ENCODE results near the gene HHIPL2.

Gene HHIPL2

DNA sequence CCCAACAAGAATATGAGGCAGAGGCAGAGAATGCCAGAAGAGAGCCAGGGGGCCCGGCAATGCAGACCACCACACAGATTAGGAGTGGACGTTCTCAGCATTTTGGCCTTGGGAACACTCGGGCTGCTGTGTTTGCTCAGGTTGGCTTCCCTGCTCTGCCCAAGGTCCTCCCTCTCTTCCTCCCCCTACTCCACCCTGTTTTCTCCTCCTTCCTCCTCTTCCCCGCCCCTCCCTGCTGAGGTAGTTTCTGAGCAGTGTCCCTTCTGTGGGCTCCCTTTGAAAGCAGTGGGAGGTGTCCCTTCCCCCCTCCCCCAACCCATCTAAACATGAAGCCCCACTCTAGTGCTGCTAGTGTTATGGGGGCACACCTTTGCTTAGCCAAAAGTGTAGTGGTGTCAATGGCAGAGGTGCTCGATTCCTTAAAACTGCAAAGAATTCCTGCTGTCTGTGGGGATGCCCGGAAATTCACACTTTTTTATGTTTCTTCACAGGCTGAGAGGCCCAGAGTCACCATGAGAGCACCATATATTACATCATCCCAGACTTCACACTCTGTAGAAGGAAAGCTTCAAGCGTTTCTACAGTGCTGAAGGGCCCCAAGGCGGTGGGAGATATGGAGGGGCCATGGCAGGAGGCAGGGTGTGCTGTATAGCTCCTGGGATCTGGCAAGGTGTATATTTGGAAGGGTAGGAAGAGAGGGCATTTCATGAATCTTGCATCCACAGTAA lies at the start of gene HHIPL2:
TSS of gene HHIPL2 (minus strand) at position 161 of the 728 bp plus-strand sequence. CDS start at position 101, 60 bp downstream.
- no peak for DNase-seq

- no peak for DNase-seq
These were observed 48.8 kb upstream of the HHIPL2 start for GRCh38 chr1:222596696-222597095.

GRCh38 chr1:222594789-222595188 lies 46.9 kb upstream of the HHIPL2 start:
- DNase-seq = no peak

DNA sequence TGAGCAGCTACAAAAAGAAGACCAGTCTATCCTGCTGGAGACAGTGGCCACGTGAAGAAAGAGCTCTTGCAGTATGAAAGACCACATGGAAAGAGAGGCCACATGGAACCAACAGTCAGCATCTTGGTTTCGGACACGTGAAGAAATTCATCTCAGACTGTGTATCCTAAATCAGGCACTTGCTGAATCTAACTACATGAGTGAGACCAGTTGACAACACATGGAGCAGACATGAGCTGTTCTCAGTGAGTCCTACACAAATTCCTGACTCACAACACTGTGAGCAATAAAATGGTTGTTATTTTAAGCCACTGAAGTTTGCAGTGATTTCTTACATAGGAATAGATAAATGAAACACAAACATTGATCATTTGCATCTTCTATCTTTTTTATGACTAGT lies 44.3 kb upstream of the HHIPL2 start:
- DNase-seq = no peak

DNA sequence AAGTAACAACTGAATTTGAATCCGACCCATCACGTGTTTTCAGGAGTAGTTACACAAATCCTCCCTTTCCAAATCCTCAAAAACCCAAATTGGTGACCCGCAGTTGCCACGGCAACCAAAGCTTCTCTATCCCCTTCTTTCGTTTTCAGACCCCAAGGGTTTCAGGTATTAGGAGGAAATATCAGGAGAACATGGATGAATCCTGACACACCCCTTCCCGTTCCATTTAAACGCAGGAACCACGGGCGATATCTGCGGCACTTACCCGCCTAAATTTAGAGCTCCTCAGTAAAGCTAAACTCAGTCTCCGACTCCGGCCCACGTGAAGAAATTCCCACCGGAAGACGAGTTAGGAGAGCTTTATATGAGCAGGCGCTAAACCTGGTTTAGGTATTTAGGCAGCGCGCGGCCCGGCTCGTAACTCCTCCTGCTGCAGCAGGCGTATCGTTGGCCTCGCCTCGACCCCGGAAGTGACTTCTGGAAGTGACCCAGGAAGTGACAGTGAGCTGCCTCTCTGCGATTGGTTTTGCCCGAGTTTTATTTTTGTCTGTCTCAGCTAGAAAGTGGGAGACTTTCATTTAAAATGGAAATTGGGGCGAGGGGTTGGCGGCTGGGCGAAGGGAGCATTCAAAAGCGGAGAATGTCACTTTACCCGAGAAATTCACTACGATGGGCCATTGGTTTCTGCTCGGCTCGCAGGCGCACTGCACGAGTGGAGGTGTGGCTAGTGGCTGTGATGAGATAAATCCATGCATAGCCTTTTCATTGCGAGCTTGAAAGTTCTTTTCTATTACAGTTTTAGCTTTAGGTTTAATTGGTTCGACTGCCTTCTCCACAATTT lies 41.8 kb upstream of the HHIPL2 start, which contains the start of gene TAF1A:
TSS of gene TAF1A (minus strand) at position 472 of the 841 bp plus-strand sequence.
- DNase-seq = peak; percentile 94

GRCh38 chr1:222588135-222588534 lies 40.2 kb upstream of the HHIPL2 start:
- DNase-seq = no peak

DNA sequence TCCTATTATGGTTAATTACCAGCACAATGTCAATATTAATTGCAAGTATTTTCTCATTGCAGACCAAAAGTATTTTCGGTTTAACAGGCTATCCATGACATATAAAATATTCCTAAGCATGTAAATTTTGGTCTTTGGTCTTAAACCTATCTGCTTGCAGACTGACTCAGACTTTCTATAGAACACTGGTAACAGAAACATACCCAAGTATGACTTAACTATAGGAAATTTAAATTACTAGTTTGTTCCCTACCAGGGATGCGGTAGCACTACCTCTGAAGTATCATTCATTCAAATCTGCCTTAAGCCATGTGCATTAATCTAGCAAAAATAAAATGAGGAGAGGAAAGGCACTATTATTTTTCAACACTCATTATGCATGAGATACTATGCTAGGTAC lies 38.9 kb upstream of the HHIPL2 start:
- no peak for DNase-seq

DNA sequence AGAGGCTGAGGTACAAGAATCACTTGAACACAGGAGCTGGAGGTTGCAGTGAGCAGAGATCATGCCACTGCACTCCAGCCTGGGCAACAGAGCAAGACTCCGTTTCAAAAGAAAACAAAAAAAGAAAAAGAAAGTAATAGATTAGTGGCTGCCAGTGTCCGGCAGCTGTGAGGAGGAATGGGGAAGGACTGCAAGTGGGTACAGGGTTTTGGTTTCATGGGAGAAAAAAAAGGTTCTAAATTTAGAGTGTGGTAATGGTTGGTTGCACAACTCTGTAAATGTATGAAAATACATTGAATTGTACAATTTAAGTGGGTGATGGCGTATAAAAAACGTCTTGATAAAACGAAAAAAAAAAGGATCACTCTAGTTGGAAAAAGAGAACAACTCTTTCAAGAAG lies 35.2 kb upstream of the HHIPL2 start:
- no peak for DNase-seq

DNA sequence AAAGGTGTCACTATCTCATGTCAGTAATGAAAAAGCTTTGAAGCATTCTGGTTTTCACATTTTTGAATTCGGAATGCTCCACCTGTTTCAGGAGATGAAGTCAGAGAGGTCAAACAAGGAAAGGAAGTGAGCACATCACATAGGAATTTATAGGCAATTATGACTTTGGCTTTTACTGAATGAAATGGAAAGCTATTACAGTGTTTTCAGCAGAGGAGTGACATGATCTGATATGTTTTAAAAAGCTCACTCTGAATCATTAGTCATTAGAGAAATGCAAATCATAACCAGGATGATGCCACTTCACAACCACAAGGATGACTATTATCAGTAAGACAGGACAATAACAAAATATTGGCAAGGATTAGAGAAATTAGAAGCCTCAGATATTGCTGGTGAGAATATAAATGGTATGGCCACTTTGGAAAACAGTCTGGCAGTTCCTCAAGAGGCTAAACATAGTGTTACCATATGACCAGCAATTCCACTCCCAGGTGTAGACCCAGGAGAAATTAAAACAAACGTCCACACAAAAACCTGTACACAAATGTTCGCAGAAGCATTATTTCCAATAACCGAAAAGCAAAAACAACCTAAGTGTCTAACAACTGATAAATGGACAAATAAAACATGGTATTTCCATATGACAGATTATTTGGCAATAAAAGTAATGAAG lies 34.3 kb upstream of the HHIPL2 start:
- DNase-seq = no peak

- no peak for DNase-seq
These were observed 31.4 kb upstream of the HHIPL2 start for GRCh38 chr1:222579316-222579715.

GRCh38 chr1:222570837-222571236 lies 22.9 kb upstream of the HHIPL2 start:
- no peak for DNase-seq

- no peak for DNase-seq
These were observed 13.8 kb upstream of the HHIPL2 start for GRCh38 chr1:222561656-222562055.

- DNase-seq = no peak
These were observed 9.7 kb upstream of the HHIPL2 start for GRCh38 chr1:222557574-222557973.

- DNase-seq = no peak
These were observed 9.2 kb upstream of the HHIPL2 start for GRCh38 chr1:222557148-222557547.

DNA sequence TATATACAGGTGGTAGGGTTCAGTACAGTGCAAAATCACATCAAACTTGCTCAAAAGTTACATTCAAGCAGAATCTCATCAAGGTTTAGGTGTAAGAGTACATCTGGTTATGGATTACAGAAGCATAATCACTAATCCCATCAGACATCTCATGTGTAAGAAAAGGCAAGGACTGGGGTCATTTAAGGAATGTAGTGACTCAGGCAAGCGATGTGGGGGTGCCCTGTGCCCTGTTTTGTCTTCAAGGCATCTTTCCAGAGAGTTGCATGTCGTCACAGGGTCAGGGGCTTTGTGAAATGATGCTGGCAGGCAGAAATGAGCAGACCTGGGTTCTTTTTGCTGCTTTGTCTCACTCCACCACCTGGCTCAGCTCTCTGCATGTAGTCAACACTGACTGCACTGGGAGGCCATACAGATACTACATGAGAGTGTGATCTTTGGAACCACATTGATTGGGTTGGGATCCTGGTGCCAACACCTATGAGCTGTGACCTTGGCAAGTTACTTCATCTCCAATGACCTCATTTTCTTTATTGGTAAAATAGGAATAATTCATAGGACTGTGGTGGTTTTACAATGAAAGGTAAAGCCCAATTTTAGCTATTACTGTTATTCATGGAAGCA lies 8.2 kb upstream of the HHIPL2 start:
- DNase-seq = no peak

DNA sequence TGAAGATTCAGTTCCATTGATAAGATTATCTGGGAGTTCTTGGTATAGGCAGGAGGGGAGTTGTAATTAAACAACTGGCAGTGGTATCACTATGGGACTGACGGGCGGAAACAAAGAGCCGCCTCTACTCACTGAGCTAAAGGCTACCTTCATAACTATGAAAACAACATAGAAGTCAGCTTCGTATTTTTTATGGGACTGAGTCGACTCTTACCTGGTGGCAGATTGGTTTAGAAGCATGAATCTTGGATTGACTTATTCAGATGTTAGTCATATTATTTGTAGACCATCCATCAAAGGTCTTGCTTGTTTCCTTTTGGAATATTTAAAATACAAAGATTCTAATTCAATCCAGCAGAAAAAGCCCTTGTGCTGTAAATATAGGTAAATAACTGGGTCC lies 6.3 kb upstream of the HHIPL2 start:
- DNase-seq = no peak

DNA sequence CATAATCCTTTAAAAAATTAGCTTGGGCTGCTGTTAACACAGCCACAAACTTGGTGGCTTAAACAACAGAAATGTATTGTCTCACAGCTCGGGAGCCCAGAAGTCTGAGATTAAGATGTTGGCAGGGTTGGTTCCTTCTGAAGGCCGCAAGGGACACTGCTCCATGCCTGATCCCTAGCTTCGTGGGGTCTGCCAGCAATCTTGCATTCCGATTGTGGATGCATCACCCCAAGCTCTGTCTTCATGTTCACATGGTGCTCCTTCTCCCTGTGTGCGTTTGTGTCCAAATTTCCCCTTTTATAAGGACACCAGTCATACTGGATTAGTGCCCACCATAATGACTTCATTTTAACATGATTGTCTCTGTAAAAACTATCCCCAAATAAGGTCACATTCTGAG lies 5.0 kb upstream of the HHIPL2 start:
- no peak for DNase-seq

DNA sequence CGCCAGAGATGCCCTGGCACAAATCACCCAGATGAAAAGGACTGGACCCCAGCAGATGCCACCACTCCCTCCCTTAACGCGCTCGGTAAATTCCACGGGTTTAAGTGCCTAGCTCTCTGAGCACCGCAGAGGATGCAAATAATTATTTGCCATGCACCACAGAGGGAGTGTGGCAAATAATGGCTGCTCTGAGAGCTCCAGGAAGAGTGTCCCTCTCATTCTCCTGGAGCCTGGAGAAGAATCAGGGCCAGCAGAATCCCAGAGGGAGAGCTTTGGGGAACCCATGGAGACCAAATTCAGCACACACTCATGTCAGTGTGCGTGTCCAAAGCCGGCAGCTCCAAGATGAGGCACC lies 667 bp downstream of the HHIPL2 start:
- DNase-seq = no peak

DNA sequence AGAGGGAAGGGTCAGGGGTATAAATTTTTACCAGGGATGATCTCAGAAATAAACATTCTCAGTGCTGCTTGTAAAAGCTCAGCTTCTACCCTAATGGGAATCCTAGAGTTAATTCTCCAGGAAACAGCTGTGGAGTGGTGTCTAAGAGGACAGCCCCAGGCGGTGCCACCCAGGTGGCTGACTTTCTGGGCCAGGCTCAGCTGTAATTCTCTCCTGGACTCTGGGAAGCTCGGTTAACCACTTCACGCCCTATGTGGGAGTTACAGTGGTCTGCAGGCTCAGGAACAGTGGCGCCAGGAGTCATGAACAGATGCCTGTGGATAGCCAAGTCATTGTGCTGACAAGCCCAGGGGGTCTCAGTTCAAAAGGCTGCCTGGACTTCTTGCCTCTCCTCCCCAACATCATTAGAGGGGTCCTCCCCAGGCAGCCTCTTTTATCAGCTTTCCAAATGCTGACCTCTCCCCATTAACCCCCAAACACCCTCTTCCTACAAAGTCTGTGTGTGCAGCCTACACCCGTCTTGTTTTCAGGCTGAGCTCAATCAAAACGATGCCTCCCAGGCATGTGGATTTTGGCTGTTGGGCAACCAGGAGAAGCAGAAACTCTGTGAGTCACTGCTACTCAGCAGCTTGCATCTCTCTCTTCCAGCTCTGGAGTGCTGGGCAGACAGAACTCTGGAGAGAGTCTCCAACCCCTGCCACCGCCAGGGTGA lies 1.2 kb downstream of the HHIPL2 start:
- DNase-seq = peak; percentile 26

GRCh38 chr1:222546091-222546490 lies 1.8 kb downstream of the HHIPL2 start:
- no peak for DNase-seq

DNA sequence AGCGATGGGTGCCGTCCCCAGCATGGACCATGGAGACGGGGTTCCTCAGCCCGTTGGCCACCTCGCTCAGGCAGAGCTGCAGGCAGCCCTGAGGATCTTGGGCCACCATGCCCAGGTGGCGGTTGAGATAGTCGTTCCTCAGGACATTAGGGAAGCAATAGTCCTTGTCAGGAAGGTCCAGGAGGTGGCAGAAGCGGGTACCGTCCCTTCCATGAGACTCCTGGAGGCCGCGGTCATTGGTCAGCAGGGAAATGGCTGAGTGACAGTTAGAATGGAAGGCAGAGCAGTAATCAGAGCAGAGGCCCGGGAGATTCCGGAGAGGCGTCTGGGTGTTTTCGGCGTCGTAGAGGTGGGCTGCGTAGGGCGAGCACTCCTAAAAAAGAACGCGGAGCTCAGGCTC lies 4.1 kb downstream of the HHIPL2 start:
- DNase-seq = no peak

DNA sequence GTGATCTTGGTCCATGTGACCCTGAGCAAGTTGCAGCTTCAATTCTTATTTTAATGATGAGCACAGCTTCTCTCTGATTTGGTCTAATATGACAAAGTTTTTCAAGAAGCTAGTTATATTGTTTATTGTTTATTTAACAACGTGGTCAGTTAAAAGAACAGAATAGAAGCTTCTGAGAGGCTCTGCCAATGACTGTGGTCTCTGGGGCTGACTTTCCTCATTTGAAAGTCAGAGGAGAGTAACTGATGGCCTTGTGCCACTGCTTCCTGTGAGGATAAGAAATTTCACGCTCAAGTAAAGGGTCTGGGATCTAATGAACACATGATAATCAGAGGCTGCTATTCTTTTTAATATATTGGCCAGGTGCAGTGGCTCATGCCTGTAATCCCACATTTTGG lies 7.3 kb downstream of the HHIPL2 start:
- no peak for DNase-seq
